Measurements from ENCODE around the gene LIAS. TPM values are rescaled to one million over a fixed set of nuclear protein-coding genes. Genes with fewer than 3 reads are reported as not detected.
"Not testable (repeated sequence)": the region's sequence is repeated elsewhere in the genome, so short reads cannot be mapped to it uniquely, and the experiment has no call there.

The LIAS gene
- 15.4 TPM for total RNA-seq

DNA sequence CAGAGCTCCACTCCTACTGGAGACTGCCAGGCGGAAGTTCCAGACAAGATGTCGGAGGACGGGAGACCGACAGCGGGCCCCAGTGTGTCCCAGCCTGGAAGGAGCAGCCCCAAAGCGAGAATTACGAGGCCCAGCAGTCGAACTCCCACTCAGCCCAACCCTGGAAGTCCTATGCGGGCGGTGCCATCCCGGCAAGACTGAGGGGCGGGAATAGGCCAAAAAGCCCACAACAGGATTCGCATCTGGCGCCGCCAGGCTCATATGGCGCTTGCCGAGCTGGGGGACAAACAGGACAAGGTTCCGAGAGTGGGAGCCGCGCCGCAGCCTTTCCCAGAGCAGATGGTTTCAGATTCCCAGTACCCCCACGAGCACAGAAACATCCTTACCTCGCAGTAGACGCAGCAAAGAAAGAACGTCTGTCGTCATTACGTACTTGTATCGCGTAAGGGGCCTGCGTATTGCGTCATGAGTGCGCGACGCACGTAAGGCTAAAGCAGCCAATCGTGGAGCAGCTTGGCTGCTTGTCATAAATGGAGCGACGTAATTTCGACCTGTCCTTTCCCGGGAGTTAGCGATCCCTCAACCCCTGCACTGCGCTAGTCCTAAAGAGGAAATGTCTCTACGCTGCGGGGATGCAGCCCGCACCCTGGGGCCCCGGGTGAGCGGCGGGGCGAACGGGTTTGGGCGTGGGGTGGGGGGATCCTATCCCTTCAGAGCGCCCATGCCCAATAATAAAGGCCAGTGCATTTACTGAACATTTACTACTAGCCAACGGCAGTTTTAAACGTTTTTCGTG is at the start of gene LIAS, which contains the start of gene RPL9:
LIAS (plus strand) TSS at position 552 of the 796 bp plus-strand sequence; CDS start at position 614, 62 bp downstream.
RPL9 (minus strand) TSS at position 418 of the 796 bp plus-strand sequence. CDS start 483 bp downstream, outside the sequence.
- DNase-seq, result peak; percentile 99

GRCh38 chr4:39410415-39410814 is 48.4 kb upstream of the LIAS start:
- no peak for DNase-seq

GRCh38 chr4:39411561-39411960 is 47.3 kb upstream of the LIAS start:
- DNase-seq, result not testable (repeated sequence)

- no peak for DNase-seq
Observed at GRCh38 chr4:39415678-39416283, 43.1 kb upstream of the LIAS start.

GRCh38 chr4:39422247-39422646 is 36.6 kb upstream of the LIAS start:
- DNase-seq, result no peak

DNA sequence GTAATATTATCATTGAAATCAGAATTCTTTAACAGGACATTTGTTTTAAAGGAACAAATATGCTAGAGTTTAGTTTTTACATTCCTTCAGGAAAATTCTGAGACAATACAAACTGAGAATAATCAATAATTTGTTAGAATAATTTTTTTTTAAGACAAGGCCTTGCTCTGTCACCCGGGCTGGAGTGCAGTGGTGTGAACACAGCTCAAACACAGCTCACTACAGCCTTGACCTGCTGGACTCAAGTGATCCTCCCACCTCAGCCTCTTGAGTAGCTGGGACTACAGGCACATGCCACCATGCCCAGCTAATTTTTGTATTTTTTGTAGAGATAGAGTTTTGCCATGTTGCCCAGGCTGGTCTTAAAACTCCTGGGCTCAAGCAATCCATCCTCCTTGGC is 33.6 kb upstream of the LIAS start:
- not testable (repeated sequence) for DNase-seq

GRCh38 chr4:39426728-39427127 is 32.1 kb upstream of the LIAS start:
- DNase-seq, result no peak

GRCh38 chr4:39427520-39428114 is 31.2 kb upstream of the LIAS start:
- no peak for DNase-seq

- no peak for DNase-seq
Observed at GRCh38 chr4:39429476-39430334, 29.2 kb upstream of the LIAS start.

DNA sequence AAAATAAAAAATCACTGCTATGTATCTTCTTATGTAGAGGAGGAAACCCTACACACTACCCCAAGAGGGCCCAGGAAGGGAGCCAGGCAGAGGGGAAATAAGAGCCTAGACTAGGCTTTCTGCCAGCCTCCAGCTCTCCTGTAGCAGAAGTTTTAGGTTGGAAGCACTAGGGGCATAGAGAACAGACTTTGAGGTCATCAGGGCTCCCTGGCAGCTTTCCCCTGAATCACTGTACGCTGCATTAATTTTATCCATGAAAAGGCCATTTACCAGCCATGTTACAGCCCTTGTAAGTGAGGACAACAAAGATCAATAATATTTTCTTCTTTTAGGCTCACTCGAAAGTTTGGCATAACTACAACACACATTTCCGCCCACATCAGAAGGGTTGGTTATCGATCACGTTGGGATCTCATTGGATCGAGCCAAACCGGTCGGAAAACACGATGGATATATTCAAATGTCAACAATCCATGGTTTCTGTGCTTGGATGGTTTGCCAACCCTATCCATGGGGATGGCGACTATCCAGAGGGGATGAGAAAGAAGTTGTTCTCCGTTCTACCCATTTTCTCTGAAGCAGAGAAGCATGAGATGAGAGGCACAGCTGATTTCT is 24.9 kb upstream of the LIAS start:
- DNase-seq, result no peak

GRCh38 chr4:39435659-39436563 is 22.9 kb upstream of the LIAS start:
- no peak for DNase-seq

GRCh38 chr4:39441593-39441992 is 17.3 kb upstream of the LIAS start:
- DNase-seq, result no peak

- DNase-seq, result no peak
Observed at GRCh38 chr4:39442998-39443397, 15.9 kb upstream of the LIAS start.

DNA sequence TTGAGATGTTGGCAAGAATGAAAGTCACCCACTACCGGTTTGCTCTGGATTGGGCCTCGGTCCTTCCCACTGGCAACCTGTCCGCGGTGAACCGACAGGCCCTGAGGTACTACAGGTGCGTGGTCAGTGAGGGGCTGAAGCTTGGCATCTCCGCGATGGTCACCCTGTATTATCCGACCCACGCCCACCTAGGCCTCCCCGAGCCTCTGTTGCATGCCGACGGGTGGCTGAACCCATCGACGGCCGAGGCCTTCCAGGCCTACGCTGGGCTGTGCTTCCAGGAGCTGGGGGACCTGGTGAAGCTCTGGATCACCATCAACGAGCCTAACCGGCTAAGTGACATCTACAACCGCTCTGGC is 12.4 kb upstream of the LIAS start:
- no peak for DNase-seq

DNA sequence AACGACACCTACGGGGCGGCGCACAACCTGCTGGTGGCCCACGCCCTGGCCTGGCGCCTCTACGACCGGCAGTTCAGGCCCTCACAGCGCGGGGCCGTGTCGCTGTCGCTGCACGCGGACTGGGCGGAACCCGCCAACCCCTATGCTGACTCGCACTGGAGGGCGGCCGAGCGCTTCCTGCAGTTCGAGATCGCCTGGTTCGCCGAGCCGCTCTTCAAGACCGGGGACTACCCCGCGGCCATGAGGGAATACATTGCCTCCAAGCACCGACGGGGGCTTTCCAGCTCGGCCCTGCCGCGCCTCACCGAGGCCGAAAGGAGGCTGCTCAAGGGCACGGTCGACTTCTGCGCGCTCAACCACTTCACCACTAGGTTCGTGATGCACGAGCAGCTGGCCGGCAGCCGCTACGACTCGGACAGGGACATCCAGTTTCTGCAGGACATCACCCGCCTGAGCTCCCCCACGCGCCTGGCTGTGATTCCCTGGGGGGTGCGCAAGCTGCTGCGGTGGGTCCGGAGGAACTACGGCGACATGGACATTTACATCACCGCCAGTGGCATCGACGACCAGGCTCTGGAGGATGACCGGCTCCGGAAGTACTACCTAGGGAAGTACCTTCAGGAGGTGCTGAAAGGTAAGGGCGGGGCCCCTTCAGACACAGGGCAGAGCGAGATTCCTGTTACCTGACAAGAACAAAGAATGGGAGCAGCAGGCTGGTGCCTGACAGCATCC is 11.8 kb upstream of the LIAS start:
- no peak for DNase-seq

DNA sequence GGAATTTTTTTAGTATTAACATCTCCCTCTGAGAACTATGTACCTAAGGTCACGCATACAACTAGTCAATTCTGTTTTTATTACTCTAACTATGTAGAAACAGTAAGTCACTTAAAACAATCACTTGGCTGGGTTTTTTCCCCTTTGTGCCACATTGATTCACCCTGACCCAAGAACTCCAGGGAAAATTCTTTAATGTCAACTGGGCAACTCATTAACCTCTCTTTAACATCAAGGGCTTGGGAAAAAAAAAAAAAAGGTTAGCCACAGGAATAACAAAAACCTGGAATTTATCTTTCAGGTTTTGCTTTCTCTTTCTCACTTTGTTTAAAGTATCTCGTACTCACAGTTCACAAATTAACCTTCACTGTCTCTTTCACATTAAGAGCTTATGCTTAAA is 8.2 kb upstream of the LIAS start:
- no peak for DNase-seq

DNA sequence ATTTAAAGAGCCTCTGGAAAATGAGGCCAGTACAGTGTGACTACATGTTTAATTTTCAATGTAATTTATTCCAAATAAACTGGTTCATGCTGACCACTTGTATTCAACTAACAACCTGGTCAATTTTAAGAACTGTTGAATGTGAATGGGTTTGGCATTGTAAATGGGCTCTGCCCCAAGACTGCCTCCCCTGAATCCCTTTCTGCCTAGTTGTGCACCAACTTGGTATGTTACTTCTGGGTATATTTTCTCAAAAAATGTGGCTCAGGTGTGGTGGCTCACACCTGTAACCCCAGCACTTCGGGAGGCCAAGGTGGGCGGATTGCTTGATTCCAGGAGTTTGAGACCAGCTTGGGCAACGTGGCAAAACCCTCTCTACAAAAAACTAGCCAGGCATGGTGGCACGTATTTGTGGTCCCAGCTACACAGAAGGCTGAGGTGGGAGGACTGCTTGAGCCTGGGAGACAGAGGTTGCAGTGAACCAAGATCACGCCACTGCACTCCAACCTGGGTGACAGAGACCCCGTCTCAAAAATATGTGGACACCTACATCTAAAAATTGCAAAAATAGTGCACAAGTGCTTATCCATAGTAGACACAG is 7.3 kb upstream of the LIAS start:
- DNase-seq, result no peak

- no peak for DNase-seq
Observed at GRCh38 chr4:39452153-39452859, 6.5 kb upstream of the LIAS start.
